ENCODE measurements around the gene BRICD5. TPM values are rescaled to one million over a fixed set of nuclear protein-coding genes. Genes with fewer than 3 reads are reported as not detected.

The BRICD5 gene
- total RNA-seq, 4 donors from 2014 or later = 0.72 to 10.3 (median 3.5) TPM

- peaks cover 55% of the 10 kb centered on the region for H3K27me3 ChIP-seq
- H3K9me3 ChIP-seq = no peaks in the 10 kb centered on the region
- H3K36me3 ChIP-seq = peaks cover 0 to 87% of the 10 kb centered on the region in 2 donors
- 70% methylated on average over 2 of the region's 41 CpGs; no CpG with 5 or more reads in 1 of the 2 donors for WGBS, 2 donors (ENCODE audit: low coverage in 1 of 2)
- peaks cover 6 to 17% (median 14%) of the 10 kb centered on the region in 3 donors for H3K4me1 ChIP-seq
- ATAC-seq = no peak
- no peak overlapping the region for H3K27ac ChIP-seq
- no peak overlapping the region for H3K4me3 ChIP-seq
- TF ChIP-seq, protein P1, sequence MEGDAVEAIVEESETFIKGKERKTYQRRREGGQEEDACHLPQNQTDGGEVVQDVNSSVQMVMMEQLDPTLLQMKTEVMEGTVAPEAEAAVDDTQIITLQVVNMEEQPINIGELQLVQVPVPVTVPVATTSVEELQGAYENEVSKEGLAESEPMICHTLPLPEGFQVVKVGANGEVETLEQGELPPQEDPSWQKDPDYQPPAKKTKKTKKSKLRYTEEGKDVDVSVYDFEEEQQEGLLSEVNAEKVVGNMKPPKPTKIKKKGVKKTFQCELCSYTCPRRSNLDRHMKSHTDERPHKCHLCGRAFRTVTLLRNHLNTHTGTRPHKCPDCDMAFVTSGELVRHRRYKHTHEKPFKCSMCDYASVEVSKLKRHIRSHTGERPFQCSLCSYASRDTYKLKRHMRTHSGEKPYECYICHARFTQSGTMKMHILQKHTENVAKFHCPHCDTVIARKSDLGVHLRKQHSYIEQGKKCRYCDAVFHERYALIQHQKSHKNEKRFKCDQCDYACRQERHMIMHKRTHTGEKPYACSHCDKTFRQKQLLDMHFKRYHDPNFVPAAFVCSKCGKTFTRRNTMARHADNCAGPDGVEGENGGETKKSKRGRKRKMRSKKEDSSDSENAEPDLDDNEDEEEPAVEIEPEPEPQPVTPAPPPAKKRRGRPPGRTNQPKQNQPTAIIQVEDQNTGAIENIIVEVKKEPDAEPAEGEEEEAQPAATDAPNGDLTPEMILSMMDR (IDR thresholded peaks at IDR 0.05) = no peak
- no peak for TF ChIP-seq POLR2A (IDR thresholded peaks at IDR 0.05)
- no peak for TF ChIP-seq POLR2AphosphoS5 (IDR thresholded peaks at IDR 0.05)
- no peak for TF ChIP-seq EP300 (IDR thresholded peaks at IDR 0.05)
Measured at GRCh38 chr16:2232094-2232990, 21.7 kb upstream of the BRICD5 start.

- peaks cover 0 to 17% (median 6%) of the 10 kb centered on the region in 3 donors for H3K4me1 ChIP-seq
- no peak overlapping the region for H3K27ac ChIP-seq
- H3K4me3 ChIP-seq = no peak overlapping the region
- H3K9me3 ChIP-seq = no peaks in the 10 kb centered on the region
- TF ChIP-seq EP300 (IDR thresholded peaks at IDR 0.05) (no peak), POLR2A (IDR thresholded peaks at IDR 0.05) (no peak), POLR2AphosphoS5 (IDR thresholded peaks at IDR 0.05) (no peak)
- TF ChIP-seq, protein P1 (IDR thresholded peaks at IDR 0.05) = no peak
- 49 to 80% methylated on average over 3 to 7 of the region's 29 CpGs for WGBS, 2 donors (ENCODE audit: low coverage in 1 of 2)
- peaks cover 44% of the 10 kb centered on the region for H3K27me3 ChIP-seq
- peaks cover 0 to 95% of the 10 kb centered on the region in 2 donors for H3K36me3 ChIP-seq
- no peak for ATAC-seq
Measured at GRCh38 chr16:2231016-2231931, 20.6 kb upstream of the BRICD5 start.

DNA sequence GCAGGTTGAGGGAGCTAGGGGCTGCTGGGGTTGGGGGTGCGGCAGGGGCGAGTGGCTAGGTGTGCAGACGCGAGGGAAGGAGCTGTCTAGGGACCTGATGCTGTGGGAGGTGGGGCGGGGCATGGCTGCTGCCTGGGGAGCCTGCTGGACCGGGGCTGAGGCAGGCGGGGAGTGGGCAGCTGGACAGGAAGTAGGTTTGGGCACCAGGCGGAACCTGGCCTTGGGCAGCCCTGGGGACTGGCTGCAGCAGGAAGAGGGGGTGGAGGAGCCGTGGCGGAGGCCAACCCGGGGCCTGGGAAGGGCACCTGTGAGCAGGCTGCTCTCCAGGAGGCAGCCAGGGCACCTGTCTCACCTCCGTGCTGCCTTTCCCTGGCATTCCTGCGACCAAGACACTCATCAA lies 19.7 kb upstream of the BRICD5 start:
- ATAC-seq = no peak
- WGBS, 2 donors (ENCODE audit: low coverage in 1 of 2) = 84% methylated on average over 8 of the region's 13 CpGs; no CpG with 5 or more reads in 1 of the 2 donors
- Histone ChIP-seq H3K9me3 (no peaks in the 10 kb centered on the region), H3K4me1 (peaks cover 0 to 21% (median 7%) of the 10 kb centered on the region in 3 donors), H3K36me3 (peaks cover 0 to 91% of the 10 kb centered on the region in 2 donors), H3K4me3 (no peak overlapping the region), H3K27me3 (peaks cover 35% of the 10 kb centered on the region), H3K27ac (no peak overlapping the region)
- TF ChIP-seq EP300 (IDR thresholded peaks at IDR 0.05) (no peak), POLR2A (IDR thresholded peaks at IDR 0.05) (no peak), POLR2AphosphoS5 (IDR thresholded peaks at IDR 0.05) (no peak)
- TF ChIP-seq, protein P1 (IDR thresholded peaks at IDR 0.05) = no peak

DNA sequence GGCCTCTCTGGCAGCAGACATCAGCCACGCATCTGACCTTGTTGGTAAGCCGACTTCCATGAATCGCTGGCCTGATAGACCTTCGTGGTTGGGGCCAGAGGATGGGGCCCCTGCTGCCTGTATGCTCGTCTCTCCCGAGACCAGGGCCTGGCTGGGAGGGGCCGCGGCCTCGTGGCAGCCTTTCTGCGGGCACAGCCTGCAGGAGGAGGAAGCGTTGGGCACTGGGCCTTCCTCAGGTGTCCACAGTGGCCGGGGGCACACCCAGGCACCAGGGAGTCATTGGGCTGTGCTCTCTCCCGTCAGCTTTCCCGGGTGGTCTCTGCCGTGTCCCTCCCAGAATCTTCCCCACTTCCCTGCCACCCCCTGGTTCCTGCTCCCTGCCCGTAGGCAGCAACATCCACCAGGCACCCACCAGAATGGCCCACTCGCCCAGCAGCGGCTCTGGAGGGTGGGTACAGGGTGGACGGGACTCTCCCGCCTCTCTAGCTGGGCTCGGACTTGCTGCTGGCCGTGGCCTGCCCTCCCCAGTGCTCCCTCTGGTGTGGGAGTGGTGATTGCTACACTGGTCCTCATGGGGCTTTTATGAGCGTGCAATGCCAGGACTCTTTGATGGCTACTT lies 19.1 kb upstream of the BRICD5 start:
- Histone ChIP-seq H3K4me1 (peaks cover 0 to 27% (median 13%) of the 10 kb centered on the region in 3 donors), H3K4me3 (no peak overlapping the region), H3K36me3 (peaks cover 0 to 85% of the 10 kb centered on the region in 2 donors), H3K9me3 (no peaks in the 10 kb centered on the region), H3K27me3 (peaks cover 29% of the 10 kb centered on the region), H3K27ac (no peak overlapping the region)
- TF ChIP-seq POLR2AphosphoS5 (IDR thresholded peaks at IDR 0.05) (no peak), EP300 (IDR thresholded peaks at IDR 0.05) (no peak), POLR2A (IDR thresholded peaks at IDR 0.05) (no peak)
- TF ChIP-seq, protein P1 (IDR thresholded peaks at IDR 0.05) = no peak
- no peak for ATAC-seq
- 80% methylated on average over 1 of the region's 23 CpGs; no CpG with 5 or more reads in 1 of the 2 donors for WGBS, 2 donors (ENCODE audit: low coverage in 1 of 2)

All from gastroesophageal sphincter (tissue), 4 donors.